ENCODE results near the gene MACROD2.

Gene MACROD2

DNA sequence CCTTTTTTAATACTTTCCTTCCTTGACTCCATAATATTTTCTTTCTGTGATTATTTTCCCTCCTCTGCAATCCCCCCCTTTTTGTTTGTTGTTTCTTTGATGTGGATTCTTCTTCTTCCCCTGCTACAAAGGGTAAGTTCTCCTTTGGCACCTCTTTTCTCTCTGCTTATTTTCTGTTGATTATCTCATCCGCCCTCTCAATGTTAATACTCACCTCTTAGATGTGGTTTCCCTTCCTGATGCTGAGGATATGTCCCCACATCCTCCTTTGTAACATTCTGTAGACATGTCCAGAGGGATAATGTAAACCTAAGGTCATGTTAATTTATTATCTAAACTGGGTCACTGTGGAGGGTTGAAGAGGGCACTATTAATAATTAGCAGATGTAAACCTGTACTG is 324.4 kb downstream of the MACROD2 start:
- no peak overlapping the region for H3K4me3 ChIP-seq (ENCODE audit: low read depth, low read length)
- DNase-seq (ENCODE audit: low read depth) = no peak
- TF ChIP-seq CTCF (conservative IDR thresholded peaks at IDR 0.05; ENCODE audit: low read depth, low read length) = no peak

DNA sequence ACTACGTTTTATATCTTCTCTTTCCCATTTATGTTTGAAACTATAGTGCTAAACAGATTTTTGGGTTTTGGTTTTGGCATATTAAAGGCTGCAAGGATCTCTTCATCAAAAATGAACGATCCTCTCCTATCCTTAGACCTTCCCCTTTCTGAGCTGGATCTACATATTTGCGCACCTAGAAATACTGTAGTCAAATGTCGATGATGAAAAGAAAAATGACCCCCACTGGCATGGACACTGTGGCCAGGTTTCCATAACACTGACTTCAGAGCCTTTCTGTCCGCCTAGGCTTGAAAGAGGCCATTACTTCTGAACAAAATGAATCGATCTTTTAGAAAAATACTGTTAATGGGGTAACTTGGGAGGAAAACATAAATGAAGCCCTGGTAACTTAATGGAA is 336.3 kb downstream of the MACROD2 start:
- no peak for TF ChIP-seq CTCF (conservative IDR thresholded peaks at IDR 0.05; ENCODE audit: low read depth, low read length)
- no peak overlapping the region for H3K4me3 ChIP-seq (ENCODE audit: low read depth, low read length)
- no peak for DNase-seq (ENCODE audit: low read depth)

DNA sequence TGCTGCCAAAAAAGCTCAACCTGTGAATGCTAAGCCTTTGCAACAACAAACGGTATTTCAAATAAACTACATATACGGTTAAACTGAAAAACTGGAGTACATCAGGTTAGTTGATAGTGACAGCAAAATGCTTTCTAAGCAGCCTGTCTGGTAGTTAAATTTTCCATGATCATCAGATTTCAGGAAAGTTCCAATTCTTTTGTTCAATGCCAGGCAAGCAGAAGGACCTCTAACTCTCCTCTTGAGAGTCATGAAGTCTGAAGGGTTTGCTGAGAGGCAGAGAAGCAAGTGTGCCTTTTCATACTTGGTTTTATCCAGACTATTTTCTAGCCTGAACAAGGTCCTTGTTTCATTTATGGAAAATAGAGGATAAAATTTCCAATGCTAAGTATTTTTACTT is 337.6 kb downstream of the MACROD2 start:
- TF ChIP-seq CTCF (conservative IDR thresholded peaks at IDR 0.05; ENCODE audit: low read depth, low read length) = no peak
- H3K4me3 ChIP-seq (ENCODE audit: low read depth, low read length) = no peak overlapping the region
- DNase-seq (ENCODE audit: low read depth) = no peak

GRCh38 chr20:14333721-14334120 is 338.4 kb downstream of the MACROD2 start:
- no peak for TF ChIP-seq CTCF (conservative IDR thresholded peaks at IDR 0.05; ENCODE audit: low read depth, low read length)
- peak overlapping the region; percentile 15 for H3K4me3 ChIP-seq (ENCODE audit: low read depth, low read length)
- DNase-seq (ENCODE audit: low read depth) = no peak

DNA sequence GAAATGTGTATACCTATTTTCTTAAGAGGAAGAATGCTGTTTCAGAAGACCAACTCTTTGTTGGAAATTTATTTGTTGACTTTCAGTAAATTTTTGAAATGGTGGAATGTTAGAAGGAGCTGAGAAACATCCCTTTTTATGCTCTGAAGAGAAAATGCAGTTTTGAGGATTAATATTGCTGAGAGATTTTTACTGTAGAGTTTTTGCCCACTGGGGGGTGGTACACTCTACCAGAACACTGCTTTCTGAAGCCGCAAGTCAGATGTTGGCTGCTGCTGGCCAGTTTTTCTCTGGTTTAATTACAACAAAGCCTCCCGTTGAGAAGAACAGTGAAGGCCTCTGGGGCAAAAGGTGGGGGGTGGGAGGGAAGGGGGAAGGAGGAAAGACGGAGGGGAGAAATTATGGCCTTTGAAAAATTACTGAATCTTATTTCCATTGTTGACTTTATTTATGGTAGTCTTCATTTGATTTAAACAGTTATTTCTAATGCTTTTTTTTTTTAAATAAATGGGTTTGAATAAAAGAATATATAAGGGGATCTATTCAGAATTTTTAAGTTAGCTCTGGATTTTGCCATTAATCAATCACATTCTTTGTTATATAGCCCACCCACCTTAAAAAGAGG is 339.1 kb downstream of the MACROD2 start:
- peak; percentile 82 for DNase-seq (ENCODE audit: low read depth)
- peak overlapping the region; percentile 32 for H3K4me3 ChIP-seq (ENCODE audit: low read depth, low read length)
- peak; percentile 72 for TF ChIP-seq CTCF (conservative IDR thresholded peaks at IDR 0.05; ENCODE audit: low read depth, low read length)

GRCh38 chr20:14335052-14335451 is 339.7 kb downstream of the MACROD2 start:
- peak overlapping the region; percentile 32 for H3K4me3 ChIP-seq (ENCODE audit: low read depth, low read length)

More at GRCh38 chr20:14335052-14335451, 339.7 kb downstream of the MACROD2 start:
- TF ChIP-seq CTCF (conservative IDR thresholded peaks at IDR 0.05; ENCODE audit: low read depth, low read length) = no peak
- no peak for DNase-seq (ENCODE audit: low read depth)
